GM18505 (cell line): Measurements from ENCODE around the gene BAZ1A.
"Not testable (repeated sequence)": the region's sequence is repeated elsewhere in the genome, so short reads cannot be mapped to it uniquely, and the experiment has no call there.

Experiments used
- ATAC-seq: cut with Tn5 transposase; IDR thresholded peaks from one replicate; pipeline ENCODE4 v1.9.1; 2021; ENCODE audit not compliant: unreplicated experiment
- POLR2A ChIP-seq: IDR thresholded peaks from 4 replicates; pipeline ENCODE4 v1.6.1; 2011; ENCODE audit warnings: borderline replicate concordance; ENCODE audit not compliant: insufficient read depth, insufficient read length; ENCODE audit errors: extremely low read depth

The BAZ1A gene

GRCh38 chr14:34837801-34838322, 37.3 kb downstream of the BAZ1A start:
- no peak for TF ChIP-seq POLR2A
- no peak for ATAC-seq

GRCh38 chr14:34835312-34835711, 39.8 kb downstream of the BAZ1A start:
- ATAC-seq, result no peak
- TF ChIP-seq POLR2A, result no peak

GRCh38 chr14:34833549-34834523, 41.3 kb downstream of the BAZ1A start:
- no peak for ATAC-seq

GRCh38 chr14:34826661-34827060, 48.5 kb downstream of the BAZ1A start:
- TF ChIP-seq POLR2A, result no peak
- no peak for ATAC-seq

More at GRCh38 chr14:34833549-34834523, 41.3 kb downstream of the BAZ1A start:
- TF ChIP-seq POLR2A, result no peak

GRCh38 chr14:34824826-34825225, 50.3 kb downstream of the BAZ1A start:
- ATAC-seq, result no peak
- TF ChIP-seq POLR2A, result no peak

GRCh38 chr14:34824256-34824655, 50.9 kb downstream of the BAZ1A start:
- TF ChIP-seq POLR2A, result no peak
- no peak for ATAC-seq

GRCh38 chr14:34817768-34818167, 57.4 kb downstream of the BAZ1A start:
- TF ChIP-seq POLR2A, result no peak
- no peak for ATAC-seq

- ATAC-seq, result no peak
- no peak for TF ChIP-seq POLR2A
Observed at GRCh38 chr14:34810028-34810427, 65.1 kb downstream of the BAZ1A start.

GRCh38 chr14:34806257-34806656, 68.9 kb downstream of the BAZ1A start:
- no peak for ATAC-seq
- TF ChIP-seq POLR2A, result no peak

GRCh38 chr14:34804933-34805332, 70.2 kb downstream of the BAZ1A start:
- no peak for ATAC-seq
- TF ChIP-seq POLR2A, result no peak

- ATAC-seq, result not testable (repeated sequence)
Observed at GRCh38 chr14:34798861-34799260, 76.3 kb downstream of the BAZ1A start.

GRCh38 chr14:34797747-34798583, 77.2 kb downstream of the BAZ1A start:
- ATAC-seq, result no peak
- no peak for TF ChIP-seq POLR2A

GRCh38 chr14:34796902-34797301, 78.3 kb downstream of the BAZ1A start:
- TF ChIP-seq POLR2A, result no peak
- ATAC-seq, result no peak
